ENCODE results near the gene MTMR12. TPM values are rescaled to one million over a fixed set of nuclear protein-coding genes. Genes with fewer than 3 reads are reported as not detected.

MTMR12 gene
- total and polyA plus RNA-seq, 5 donors from 2014 or later = 12.9 to 27.7 (median 20.5) TPM

GRCh38 chr5:32346869-32347268, 34.1 kb upstream of the MTMR12 start:
- no peak overlapping the region for H3K4me3 Mint-ChIP-seq
- no peaks in the 10 kb centered on the region for H3K27me3 ChIP-seq (ENCODE audit: control insufficient read depth, insufficient read depth, low read length)
- no peaks in the 10 kb centered on the region for H3K27me3 Mint-ChIP-seq
- no peak overlapping the region for H3K4me3 ChIP-seq (ENCODE audit: low read depth, low read length)
- ATAC-seq (ENCODE audit: low read depth in 2 of 2) (no peak), DNase-seq (no peak)
- peaks cover 0 to 8% of the 10 kb centered on the region in 2 experiments for H3K9me3 ChIP-seq (ENCODE audit: control insufficient read depth in 2 of 2, low read length in 2 of 2)
- peaks cover 0 to 15% (median 1%) of the 10 kb centered on the region in 7 donors for H3K9me3 Mint-ChIP-seq
- H3K4me1 ChIP-seq (ENCODE audit: control insufficient read depth, insufficient read depth, low read length, poor library complexity, severe bottlenecking) = no peaks in the 10 kb centered on the region
- H3K36me3 Mint-ChIP-seq = peaks cover 6% of the 10 kb centered on the region
- no peaks in the 10 kb centered on the region for H3K36me3 ChIP-seq (ENCODE audit: control insufficient read depth, insufficient read depth, low read length)
- H3K4me1 Mint-ChIP-seq = peaks cover 0 to 4% (median 1%) of the 10 kb centered on the region in 4 donors
- H3K27ac ChIP-seq (ENCODE audit: insufficient read depth, low read length, poor library complexity, severe bottlenecking) = no peak overlapping the region
- H3K27ac Mint-ChIP-seq = no peak overlapping the region

DNA sequence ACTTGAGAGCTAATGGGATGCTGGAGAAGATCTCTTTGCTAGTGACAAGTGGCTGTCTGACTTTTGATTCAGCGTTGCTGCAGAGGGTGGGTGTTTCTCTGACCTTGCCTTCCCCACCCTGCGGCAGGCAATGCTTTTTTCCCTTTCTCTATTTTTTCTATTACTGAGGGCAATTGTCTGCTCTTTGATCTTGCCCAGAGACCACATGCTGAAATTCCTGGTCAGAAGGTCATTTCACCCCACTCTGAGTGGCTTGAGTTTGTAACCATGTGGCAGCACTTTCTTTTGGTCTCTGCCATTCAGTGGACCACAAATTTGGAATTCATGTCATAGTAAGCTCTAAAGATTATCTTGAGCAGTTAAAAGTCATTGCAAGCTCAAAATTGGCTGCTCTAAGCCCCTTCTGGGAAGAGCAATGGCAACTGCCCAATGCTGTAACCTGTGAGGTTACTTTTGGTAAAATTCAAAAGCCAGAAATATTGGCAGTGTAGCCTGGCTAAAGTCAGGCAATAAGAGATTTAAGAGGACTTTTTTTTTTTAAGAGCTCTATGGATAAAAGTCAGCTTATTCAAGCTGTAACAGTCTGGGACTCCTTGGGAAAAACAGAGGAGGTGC, 30.4 kb upstream of the MTMR12 start:
- DNase-seq = no peak
- H3K4me3 Mint-ChIP-seq = no peak overlapping the region
- peaks cover 9% of the 10 kb centered on the region for H3K36me3 Mint-ChIP-seq
- Histone ChIP-seq H3K4me3 (ENCODE audit: low read depth, low read length) (no peak overlapping the region), H3K27ac (ENCODE audit: insufficient read depth, low read length, poor library complexity, severe bottlenecking) (no peak overlapping the region), H3K4me1 (ENCODE audit: control insufficient read depth, insufficient read depth, low read length, poor library complexity, severe bottlenecking) (no peaks in the 10 kb centered on the region), H3K36me3 (ENCODE audit: control insufficient read depth, insufficient read depth, low read length) (no peaks in the 10 kb centered on the region), H3K9me3 (ENCODE audit: control insufficient read depth in 2 of 2, low read length in 2 of 2) (peaks cover 21 to 29% of the 10 kb centered on the region in 2 experiments), H3K27me3 (ENCODE audit: control insufficient read depth, insufficient read depth, low read length) (no peaks in the 10 kb centered on the region)
- H3K9me3 Mint-ChIP-seq = peaks cover 0 to 22% (median 3%) of the 10 kb centered on the region in 7 donors
- H3K4me1 Mint-ChIP-seq = no peaks in the 10 kb centered on the region
- peaks cover 4% of the 10 kb centered on the region for H3K27me3 Mint-ChIP-seq
- ATAC-seq (ENCODE audit: low read depth in 2 of 2) = no peak
- no peak overlapping the region for H3K27ac Mint-ChIP-seq

DNA sequence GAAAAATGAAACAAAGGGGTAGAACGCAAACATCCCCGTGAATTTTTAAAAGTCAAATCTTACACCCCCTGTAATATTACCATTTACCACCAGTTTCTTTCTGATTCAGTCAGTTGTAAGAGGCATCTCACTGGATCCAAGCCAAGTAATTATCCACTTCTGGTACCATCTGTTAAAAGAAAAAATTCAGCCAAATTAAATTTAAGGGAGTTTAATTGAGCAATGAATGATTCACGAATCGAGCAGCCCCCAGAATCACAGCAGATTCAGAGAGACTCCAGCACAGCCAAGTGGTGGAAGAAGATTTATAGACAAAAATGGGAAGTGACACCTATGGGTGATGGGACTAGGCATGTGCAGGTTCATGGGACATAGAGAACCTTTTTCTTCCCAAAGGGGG, 29.9 kb upstream of the MTMR12 start:
- peaks cover 0 to 25% (median 5%) of the 10 kb centered on the region in 7 donors for H3K9me3 Mint-ChIP-seq
- H3K4me1 Mint-ChIP-seq = no peaks in the 10 kb centered on the region
- peaks cover 4% of the 10 kb centered on the region for H3K27me3 Mint-ChIP-seq
- no peak for DNase-seq
- H3K36me3 ChIP-seq (ENCODE audit: control insufficient read depth, insufficient read depth, low read length) = no peaks in the 10 kb centered on the region
- H3K9me3 ChIP-seq (ENCODE audit: control insufficient read depth in 2 of 2, low read length in 2 of 2) = peaks cover 19 to 30% of the 10 kb centered on the region in 2 experiments
- peaks cover 9% of the 10 kb centered on the region for H3K36me3 Mint-ChIP-seq
- H3K4me3 ChIP-seq (ENCODE audit: low read depth, low read length) = no peak overlapping the region
- no peak for ATAC-seq (ENCODE audit: low read depth in 2 of 2)
- no peak overlapping the region for H3K27ac ChIP-seq (ENCODE audit: insufficient read depth, low read length, poor library complexity, severe bottlenecking)
- no peak overlapping the region for H3K27ac Mint-ChIP-seq
- no peaks in the 10 kb centered on the region for H3K27me3 ChIP-seq (ENCODE audit: control insufficient read depth, insufficient read depth, low read length)
- no peak overlapping the region for H3K4me3 Mint-ChIP-seq
- H3K4me1 ChIP-seq (ENCODE audit: control insufficient read depth, insufficient read depth, low read length, poor library complexity, severe bottlenecking) = no peaks in the 10 kb centered on the region

- DNase-seq (no peak), ATAC-seq (ENCODE audit: low read depth in 2 of 2) (no peak)
- peaks cover 4% of the 10 kb centered on the region for H3K27me3 Mint-ChIP-seq
- Histone ChIP-seq H3K27ac (ENCODE audit: insufficient read depth, low read length, poor library complexity, severe bottlenecking) (no peak overlapping the region), H3K36me3 (ENCODE audit: control insufficient read depth, insufficient read depth, low read length) (no peaks in the 10 kb centered on the region), H3K9me3 (ENCODE audit: control insufficient read depth in 2 of 2, low read length in 2 of 2) (peaks cover 13 to 30% of the 10 kb centered on the region in 2 experiments), H3K4me3 (ENCODE audit: low read depth, low read length) (no peak overlapping the region), H3K4me1 (ENCODE audit: control insufficient read depth, insufficient read depth, low read length, poor library complexity, severe bottlenecking) (no peaks in the 10 kb centered on the region), H3K27me3 (ENCODE audit: control insufficient read depth, insufficient read depth, low read length) (no peaks in the 10 kb centered on the region)
- H3K27ac Mint-ChIP-seq = no peak overlapping the region
- no peaks in the 10 kb centered on the region for H3K4me1 Mint-ChIP-seq
- peaks cover 3 to 22% (median 5%) of the 10 kb centered on the region in 7 donors for H3K9me3 Mint-ChIP-seq
- peaks cover 6% of the 10 kb centered on the region for H3K36me3 Mint-ChIP-seq
- no peak overlapping the region for H3K4me3 Mint-ChIP-seq
These were observed 27.1 kb upstream of the MTMR12 start for GRCh38 chr5:32339878-32340277.

DNA sequence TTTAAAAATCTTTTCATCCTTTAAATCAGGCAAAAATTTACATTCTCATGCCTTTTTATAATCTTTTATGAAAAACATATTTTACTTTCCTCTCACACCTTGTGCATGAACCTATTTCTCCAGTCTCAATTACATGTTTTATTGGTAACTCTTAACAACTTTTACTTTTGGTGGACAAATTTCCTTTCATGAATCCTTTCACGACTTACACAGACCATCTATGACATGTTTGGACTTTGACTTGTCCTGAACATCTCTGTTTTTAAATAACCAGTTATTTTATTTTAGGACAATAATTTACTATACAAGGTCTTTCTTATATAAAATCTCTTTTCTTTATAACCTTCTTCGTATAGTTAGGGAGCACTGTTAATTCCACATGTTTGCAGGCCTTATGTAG, 26.5 kb upstream of the MTMR12 start:
- H3K27ac Mint-ChIP-seq = no peak overlapping the region
- DNase-seq (peak in 1 of 3 donors; percentile 13), ATAC-seq (ENCODE audit: low read depth in 2 of 2) (no peak)
- no peak overlapping the region for H3K4me3 Mint-ChIP-seq
- peaks cover 4% of the 10 kb centered on the region for H3K27me3 Mint-ChIP-seq
- no peak overlapping the region for H3K4me3 ChIP-seq (ENCODE audit: low read depth, low read length)
- H3K27ac ChIP-seq (ENCODE audit: insufficient read depth, low read length, poor library complexity, severe bottlenecking) = no peak overlapping the region
- H3K9me3 ChIP-seq (ENCODE audit: control insufficient read depth in 2 of 2, low read length in 2 of 2) = peaks cover 13 to 30% of the 10 kb centered on the region in 2 experiments
- peaks cover 3 to 22% (median 5%) of the 10 kb centered on the region in 7 donors for H3K9me3 Mint-ChIP-seq
- peaks cover 6% of the 10 kb centered on the region for H3K36me3 Mint-ChIP-seq
- H3K4me1 Mint-ChIP-seq = no peaks in the 10 kb centered on the region
- H3K27me3 ChIP-seq (ENCODE audit: control insufficient read depth, insufficient read depth, low read length) = no peaks in the 10 kb centered on the region
- no peaks in the 10 kb centered on the region for H3K4me1 ChIP-seq (ENCODE audit: control insufficient read depth, insufficient read depth, low read length, poor library complexity, severe bottlenecking)
- no peaks in the 10 kb centered on the region for H3K36me3 ChIP-seq (ENCODE audit: control insufficient read depth, insufficient read depth, low read length)

- peaks cover 0 to 7% (median under 1%) of the 10 kb centered on the region in 7 donors for H3K9me3 Mint-ChIP-seq
- H3K4me1 Mint-ChIP-seq = no peaks in the 10 kb centered on the region
- no peaks in the 10 kb centered on the region for H3K36me3 Mint-ChIP-seq
- H3K27me3 Mint-ChIP-seq = peaks cover 6% of the 10 kb centered on the region
- no peak for DNase-seq
- no peak overlapping the region for H3K27ac ChIP-seq (ENCODE audit: insufficient read depth, low read length, poor library complexity, severe bottlenecking)
- ATAC-seq (ENCODE audit: low read depth in 2 of 2) = no peak
- H3K9me3 ChIP-seq (ENCODE audit: control insufficient read depth in 2 of 2, low read length in 2 of 2) = no peaks in the 10 kb centered on the region
- H3K4me1 ChIP-seq (ENCODE audit: control insufficient read depth, insufficient read depth, low read length, poor library complexity, severe bottlenecking) = no peaks in the 10 kb centered on the region
- no peaks in the 10 kb centered on the region for H3K36me3 ChIP-seq (ENCODE audit: control insufficient read depth, insufficient read depth, low read length)
- H3K27ac Mint-ChIP-seq = no peak overlapping the region
- H3K4me3 Mint-ChIP-seq = no peak overlapping the region
- no peaks in the 10 kb centered on the region for H3K27me3 ChIP-seq (ENCODE audit: control insufficient read depth, insufficient read depth, low read length)
- H3K4me3 ChIP-seq (ENCODE audit: low read depth, low read length) = no peak overlapping the region
These were observed 20.2 kb upstream of the MTMR12 start for GRCh38 chr5:32332966-32333365.

DNA sequence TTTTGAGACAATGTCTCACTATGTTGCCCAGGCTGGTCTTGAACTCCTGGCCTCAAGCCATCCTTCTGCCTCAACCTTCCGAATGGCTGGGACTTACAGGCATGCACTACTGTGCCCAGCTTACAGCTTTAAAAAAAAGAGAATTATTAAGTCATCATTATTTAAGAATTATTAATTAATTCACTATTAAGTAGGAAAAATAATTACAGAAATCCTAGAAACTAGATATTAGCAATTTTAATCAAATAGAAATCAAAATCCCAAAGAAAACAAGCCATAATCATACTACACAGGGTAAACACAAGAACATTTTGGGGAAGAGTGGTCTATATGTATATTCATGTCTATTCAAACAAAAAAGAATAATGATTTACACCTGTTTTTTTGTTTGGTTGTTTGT, 19.6 kb upstream of the MTMR12 start:
- DNase-seq (no peak), ATAC-seq (ENCODE audit: low read depth in 2 of 2) (no peak)
- Histone ChIP-seq H3K27me3 (ENCODE audit: control insufficient read depth, insufficient read depth, low read length) (no peaks in the 10 kb centered on the region), H3K9me3 (ENCODE audit: control insufficient read depth in 2 of 2, low read length in 2 of 2) (no peaks in the 10 kb centered on the region), H3K27ac (ENCODE audit: insufficient read depth, low read length, poor library complexity, severe bottlenecking) (no peak overlapping the region), H3K4me3 (ENCODE audit: low read depth, low read length) (no peak overlapping the region), H3K36me3 (ENCODE audit: control insufficient read depth, insufficient read depth, low read length) (no peaks in the 10 kb centered on the region), H3K4me1 (ENCODE audit: control insufficient read depth, insufficient read depth, low read length, poor library complexity, severe bottlenecking) (no peaks in the 10 kb centered on the region)
- Mint-ChIP-seq H3K27me3 (peaks cover 6% of the 10 kb centered on the region), H3K4me1 (no peaks in the 10 kb centered on the region), H3K9me3 (peaks cover 0 to 7% (median 0%) of the 10 kb centered on the region in 7 donors), H3K36me3 (no peaks in the 10 kb centered on the region), H3K27ac (no peak overlapping the region), H3K4me3 (no peak overlapping the region)

DNA sequence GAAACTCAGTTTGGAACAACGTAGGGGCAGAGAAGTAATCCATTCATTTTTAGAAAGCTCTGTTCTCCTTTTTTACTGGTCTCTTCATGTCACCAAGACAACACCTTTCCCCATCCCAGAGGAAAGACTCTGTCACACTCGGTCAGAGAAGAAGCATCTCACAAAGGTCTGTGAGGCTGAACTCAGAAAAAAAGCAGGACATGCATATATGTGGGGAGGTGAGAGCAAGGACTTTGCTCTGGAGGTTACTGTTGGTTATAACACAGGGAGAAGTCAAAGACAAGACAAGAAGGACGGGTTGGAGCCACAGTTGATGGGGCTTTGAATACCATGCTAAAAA, 19.2 kb upstream of the MTMR12 start:
- Histone ChIP-seq H3K4me3 (ENCODE audit: low read depth, low read length) (no peak overlapping the region), H3K27me3 (ENCODE audit: control insufficient read depth, insufficient read depth, low read length) (no peaks in the 10 kb centered on the region), H3K36me3 (ENCODE audit: control insufficient read depth, insufficient read depth, low read length) (no peaks in the 10 kb centered on the region), H3K27ac (ENCODE audit: insufficient read depth, low read length, poor library complexity, severe bottlenecking) (no peak overlapping the region), H3K4me1 (ENCODE audit: control insufficient read depth, insufficient read depth, low read length, poor library complexity, severe bottlenecking) (no peaks in the 10 kb centered on the region), H3K9me3 (ENCODE audit: control insufficient read depth in 2 of 2, low read length in 2 of 2) (no peaks in the 10 kb centered on the region)
- H3K36me3 Mint-ChIP-seq = no peaks in the 10 kb centered on the region
- H3K4me3 Mint-ChIP-seq = no peak overlapping the region
- H3K27me3 Mint-ChIP-seq = peaks cover 6% of the 10 kb centered on the region
- H3K4me1 Mint-ChIP-seq = no peaks in the 10 kb centered on the region
- ATAC-seq (ENCODE audit: low read depth in 2 of 2) = no peak
- no peak for DNase-seq
- H3K9me3 Mint-ChIP-seq = peaks cover 0 to 6% (median 0%) of the 10 kb centered on the region in 7 donors
- no peak overlapping the region for H3K27ac Mint-ChIP-seq
